ENCODE measurements around the gene RASGRP1.

DNA sequence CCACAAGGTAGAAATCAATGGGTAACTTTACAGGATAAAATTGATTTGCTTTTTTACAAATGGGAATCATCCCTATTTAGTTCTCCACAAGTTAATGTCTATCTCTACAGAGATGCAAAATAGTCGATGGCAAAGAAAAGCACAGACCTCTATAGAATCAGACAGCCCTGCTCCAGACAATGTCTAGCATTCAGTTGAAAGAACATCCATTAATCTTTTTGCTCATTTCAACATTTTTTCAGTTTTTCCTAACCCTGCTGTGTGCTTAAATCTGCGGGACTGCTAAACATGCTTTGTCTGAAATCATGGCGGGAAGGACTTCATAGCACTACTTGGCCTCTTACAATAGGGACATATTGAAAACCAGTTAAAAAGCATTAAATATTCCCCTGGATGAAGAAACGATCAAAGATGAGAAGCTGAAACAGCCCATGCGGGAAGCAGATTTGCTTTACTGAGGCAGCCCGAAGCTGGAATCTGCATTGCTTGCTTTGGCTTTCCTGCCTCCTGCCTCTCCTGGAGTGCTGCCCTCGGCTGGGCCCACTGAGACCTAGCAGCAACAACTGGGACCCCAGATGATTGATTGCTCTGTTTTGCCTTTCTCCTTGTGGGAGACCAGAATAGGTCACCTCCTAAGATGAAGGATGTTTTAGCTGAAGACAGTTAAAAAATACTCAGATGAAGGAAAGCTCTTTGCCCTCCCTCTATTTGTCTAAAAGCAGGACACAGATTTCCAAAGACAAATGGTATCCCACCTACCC lies 38.5 kb upstream of the RASGRP1 start:
- TF ChIP-seq, protein P1, sequence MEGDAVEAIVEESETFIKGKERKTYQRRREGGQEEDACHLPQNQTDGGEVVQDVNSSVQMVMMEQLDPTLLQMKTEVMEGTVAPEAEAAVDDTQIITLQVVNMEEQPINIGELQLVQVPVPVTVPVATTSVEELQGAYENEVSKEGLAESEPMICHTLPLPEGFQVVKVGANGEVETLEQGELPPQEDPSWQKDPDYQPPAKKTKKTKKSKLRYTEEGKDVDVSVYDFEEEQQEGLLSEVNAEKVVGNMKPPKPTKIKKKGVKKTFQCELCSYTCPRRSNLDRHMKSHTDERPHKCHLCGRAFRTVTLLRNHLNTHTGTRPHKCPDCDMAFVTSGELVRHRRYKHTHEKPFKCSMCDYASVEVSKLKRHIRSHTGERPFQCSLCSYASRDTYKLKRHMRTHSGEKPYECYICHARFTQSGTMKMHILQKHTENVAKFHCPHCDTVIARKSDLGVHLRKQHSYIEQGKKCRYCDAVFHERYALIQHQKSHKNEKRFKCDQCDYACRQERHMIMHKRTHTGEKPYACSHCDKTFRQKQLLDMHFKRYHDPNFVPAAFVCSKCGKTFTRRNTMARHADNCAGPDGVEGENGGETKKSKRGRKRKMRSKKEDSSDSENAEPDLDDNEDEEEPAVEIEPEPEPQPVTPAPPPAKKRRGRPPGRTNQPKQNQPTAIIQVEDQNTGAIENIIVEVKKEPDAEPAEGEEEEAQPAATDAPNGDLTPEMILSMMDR (IDR thresholded peaks at IDR 0.05), result no peak
- TF ChIP-seq ZFX (IDR thresholded peaks at IDR 0.05; ENCODE audit: borderline replicate concordance), result no peak

Measured in 22Rv1 (cell line).